ENCODE measurements around the gene OR14C36.

- TF ChIP-seq POLR2AphosphoS5 (IDR thresholded peaks at IDR 0.05; ENCODE audit: low read depth, low read length) (no peak), REST (IDR thresholded peaks at IDR 0.05; ENCODE audit: insufficient read depth in 1 of 2, low read depth in 2 of 2, low read length in 2 of 2) (no peak), TAF1 (IDR thresholded peaks at IDR 0.05; ENCODE audit: borderline replicate concordance, insufficient read depth, low read length) (no peak), SIN3A (IDR thresholded peaks at IDR 0.05; ENCODE audit: borderline replicate concordance, insufficient read depth, low read length) (no peak), FOXP2 (optimal IDR thresholded peaks at IDR 0.05; ENCODE audit: borderline replicate concordance, extremely low read depth, extremely low read length, insufficient read depth) (no peak)
These were observed 44.5 kb downstream of the OR14C36 start for GRCh38 chr1:248393050-248393449.

Measured in PFSK-1 (cell line).